Spleen (tissue), 11 donors: ENCODE results near the gene KCNK4. TPM values are rescaled to one million over a fixed set of nuclear protein-coding genes. Genes with fewer than 3 reads are reported as not detected.

Experiments used
- DNase-seq: peaks from one replicate; pipeline ENCODE4 v3.0.0-alpha.2; 2020
- H3K27ac ChIP-seq, 8 donors: fragments of 200-600 bp; sonication (generic) in 7 of 8; 1 replicate in 4 of 8; 2 replicates in 4 of 8; pipeline versions ENCODE4 v1.5.0 to v1.8.0; 2016 to 2021; ENCODE audit warnings: inconsistent platforms in 4 of 8, mild to moderate bottlenecking in 4 of 8, moderate library complexity in 1 of 8
- H3K27me3 ChIP-seq, 7 donors: fragments of 200-600 bp; sonication (generic) in 6 of 7; replicated peaks in 1 of 7; 1 replicate in 4 of 7; 2 replicates in 3 of 7; pipeline versions ENCODE4 v1.5.0 to v1.8.0; 2016 to 2021; ENCODE audit warnings: inconsistent platforms in 3 of 7, mild to moderate bottlenecking in 1 of 7
- H3K36me3 ChIP-seq, 6 donors: fragments of 200-600 bp; sonication (generic) in 5 of 6; 1 replicate in 4 of 6; 2 replicates in 2 of 6; pipeline versions ENCODE4 v1.5.0 to v1.8.0; 2016 to 2021; ENCODE audit warnings: inconsistent platforms in 2 of 6
- H3K4me1 ChIP-seq, 6 donors: fragments of 200-600 bp; sonication (generic) in 5 of 6; 1 replicate in 3 of 6; 2 replicates in 3 of 6; pipeline versions ENCODE4 v1.5.0 to v1.8.0; 2016 to 2021; ENCODE audit warnings: inconsistent platforms in 3 of 6
- H3K4me3 ChIP-seq, 8 donors: fragments of 200-600 bp; sonication (generic) in 7 of 8; 1 replicate in 4 of 8; 2 replicates in 4 of 8; pipeline versions ENCODE4 v1.5.0 to v1.8.0; 2016 to 2021; ENCODE audit warnings: inconsistent platforms in 4 of 8, mild to moderate bottlenecking in 4 of 8, moderate library complexity in 2 of 8
- H3K9me3 ChIP-seq, 8 donors: fragments of 200-600 bp; sonication (generic) in 7 of 8; 1 replicate in 4 of 8; 2 replicates in 4 of 8; pipeline versions ENCODE4 v1.5.0 to v1.8.0; 2016 to 2021; ENCODE audit warnings: inconsistent platforms in 4 of 8
- CTCF ChIP-seq, 11 experiments: fragments of 200-600 bp in 7 of 11; fragments of 450-650 bp in 4 of 11; sonication (generic) in 4 of 11; IDR thresholded peaks in 8 of 11; conservative IDR thresholded peaks in 3 of 11; 1 replicate in 7 of 11; 2 replicates in 4 of 11; pipeline versions ENCODE4 v1.4.0 to v1.8.0; 2016 to 2021; ENCODE audit warnings: antibody characterized with exemption in 11 of 11, inconsistent platforms in 4 of 11, mild to moderate bottlenecking in 1 of 11
- POLR2A ChIP-seq, 3 donors: fragments of 450-650 bp; IDR thresholded peaks; one replicate each; pipeline ENCODE4 v1.5.1; 2017; ENCODE audit warnings: antibody characterized with exemption in 3 of 3, mild to moderate bottlenecking in 1 of 3
- POLR2AphosphoS5 ChIP-seq, 3 donors: sonication (generic); formaldehyde crosslinking; IDR thresholded peaks; one replicate each; pipeline ENCODE4 v1.5.1; 2017; ENCODE audit warnings: antibody characterized with exemption in 3 of 3
- WGBS, 5 donors: extraction: QIAGEN DNeasy Blood & Tissue Kit in 3 of 5; methylation state at CpG; one replicate each; pipeline versions ENCODE4 v1.1.5 to v1.1.7; 2013 to 2018; 5-methylcytosine and 5-hydroxymethylcytosine counted together
- intact Hi-C: fragments of 100-400 bp; cut with DNase I; formaldehyde crosslinking; loops from one replicate; pipeline ENCODE4 v1.15.0; 2023; ENCODE audit warnings: low total_unique reads
- polyA plus RNA-seq, 3 donors: library from polyadenylated mRNA; stranded (reverse); fragments of 200-250 nt; gene quantifications; one replicate each; pipeline ENCODE4 v1.2.1, GENCODE V29; 2013
- total RNA-seq, 7 donors: library from RNA; depleted of rRNA in 3 of 7; stranded (reverse); fragments of >200 nt in 3 of 7; fragmentation: NEBNext Ultra II Directional in 4 of 7; extraction: Animal tissue kit (Norgen Biotek cat#: 25700) in 4 of 7; gene quantifications; one replicate each; pipeline versions ENCODE4 v1.1.0 to v1.2.1, GENCODE V29; 2016 to 2021
- donor health status: healthy with polysubstance abuse.
- donor health status: DM: no; HTN: no; CAD: no; lungs with moderate emphysema.
- donor health status: DM: no; HTN: no; CAD: no.
- donor health status: Bipolar disorder and iron deficiency.
- donor health status: healthy.
- donor health status: DM: no; HTN: no; CAD: no.
- donor health status: DM: yes; HTN: yes; CAD: no.

Gene KCNK4
- total and polyA plus RNA-seq, 10 donors = 0.06 to 0.77 (median 0.35) TPM; not detected in 5

DNA sequence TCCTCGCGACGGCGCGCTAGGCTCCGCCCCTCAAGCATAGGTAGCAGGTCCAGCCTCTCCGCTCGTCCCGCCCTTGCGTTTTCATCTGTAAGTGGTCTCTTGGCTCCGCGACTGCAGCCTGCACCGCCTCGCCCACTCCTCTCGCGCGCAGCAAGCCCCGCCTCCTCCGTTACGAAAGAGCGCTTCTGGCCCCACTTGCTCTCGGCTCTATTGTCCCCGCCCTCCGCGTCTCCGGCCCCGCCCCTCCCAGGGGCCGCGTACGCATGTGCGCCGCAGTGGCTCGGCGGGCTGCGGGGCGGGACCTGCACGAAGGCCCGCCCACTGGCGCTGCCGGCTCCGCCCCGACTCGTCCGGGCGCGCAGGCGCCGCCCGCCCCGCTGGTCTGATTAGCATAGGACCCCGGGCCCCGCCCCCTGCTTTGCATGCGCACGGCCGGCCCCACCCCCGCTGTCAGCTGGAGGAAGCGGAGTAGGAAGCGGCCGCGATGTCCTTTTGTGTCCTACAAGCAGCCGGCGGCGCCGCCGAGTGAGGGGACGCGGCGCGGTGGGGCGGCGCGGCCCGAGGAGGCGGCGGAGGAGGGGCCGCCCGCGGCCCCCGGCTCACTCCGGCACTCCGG lies 14.1 kb downstream of the KCNK4 start, which contains the start of gene ESRRA:
Gene ESRRA (plus strand): TSS at position 450 of the 616 bp plus-strand sequence. CDS start 1,656 bp downstream, outside the sequence.
- Histone ChIP-seq H3K4me3 (peak within 1 kb of the TSS; percentile 70 to 91 (median 80)), H3K27me3 (peaks cover 0 to 24% (median 12%) of the 10 kb centered on the region in 7 donors), H3K4me1 (peaks cover 30 to 70% (median 35%) of the 10 kb centered on the region in 6 donors), H3K36me3 (peaks cover 0 to 32% (median 0%) of the 10 kb centered on the region in 6 donors), H3K9me3 (no peaks in the 10 kb centered on the region), H3K27ac (peak within 1 kb of the TSS; percentile 81 to 98 (median 94))
- intact Hi-C loops = no loop called here
- DNase-seq = peak; percentile 100
- peak in 1 of 3 donors; percentile 69 for TF ChIP-seq POLR2A (IDR thresholded peaks at IDR 0.05)
- peak; percentile 90 for TF ChIP-seq POLR2AphosphoS5 (IDR thresholded peaks at IDR 0.05)
- no peak for TF ChIP-seq CTCF (IDR thresholded peaks at IDR 0.05 in 8 of 11, conservative IDR thresholded peaks at IDR 0.05 in 3 of 11)
- 1% methylated on average over 27 to 81 of the region's 81 CpGs for WGBS, 5 donors

- Histone ChIP-seq H3K27me3 (peaks cover 0 to 17% (median 4%) of the 10 kb centered on the region in 7 donors), H3K4me1 (peaks cover 23 to 67% (median 27%) of the 10 kb centered on the region in 6 donors), H3K4me3 (peak overlapping the region; percentile 70 to 91 (median 80)), H3K27ac (peak overlapping the region; percentile 81 to 98 (median 94)), H3K9me3 (no peaks in the 10 kb centered on the region), H3K36me3 (peaks cover 0 to 39% (median 0%) of the 10 kb centered on the region in 6 donors)
- DNase-seq = peak; percentile 95
- peak in 7 of 11 experiments; percentile 12 to 60 (median 48) for TF ChIP-seq CTCF (IDR thresholded peaks at IDR 0.05 in 8 of 11, conservative IDR thresholded peaks at IDR 0.05 in 3 of 11)
- TF ChIP-seq POLR2A (IDR thresholded peaks at IDR 0.05) = no peak
- peak; percentile 56 to 70 (median 62) for TF ChIP-seq POLR2AphosphoS5 (IDR thresholded peaks at IDR 0.05)
- intact Hi-C loops = no loop called here
- WGBS, 5 donors = 0 to 1% (median 1%) methylated on average over 5 to 71 of the region's 71 CpGs
These were observed 14.8 kb downstream of the KCNK4 start for GRCh38 chr11:64305691-64306562.

DNA sequence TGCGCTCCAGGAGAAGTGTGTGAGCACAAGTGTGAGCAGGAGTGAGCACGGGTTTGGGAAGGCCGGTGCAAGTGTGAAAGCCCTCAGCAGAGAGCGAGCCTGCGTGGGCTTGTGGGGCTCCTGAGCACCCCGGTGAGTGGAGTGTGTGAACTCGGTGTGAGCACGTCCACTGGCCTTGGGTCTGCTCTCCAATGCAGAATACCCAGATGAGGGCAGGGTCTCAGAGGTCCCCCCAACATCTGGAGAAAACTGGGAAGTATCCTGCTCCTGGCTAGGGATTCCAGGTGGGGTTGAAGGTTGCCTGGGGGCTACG lies 15.4 kb downstream of the KCNK4 start:
- DNase-seq = no peak
- Histone ChIP-seq H3K36me3 (peaks cover 0 to 45% (median 0%) of the 10 kb centered on the region in 6 donors), H3K4me3 (peak overlapping the region; percentile 70 to 91 (median 80)), H3K4me1 (peaks cover 17 to 63% (median 24%) of the 10 kb centered on the region in 6 donors), H3K27me3 (peaks cover 0 to 11% (median 4%) of the 10 kb centered on the region in 7 donors), H3K9me3 (no peaks in the 10 kb centered on the region), H3K27ac (peak overlapping the region; percentile 81 to 98 (median 94))
- intact Hi-C loops = no loop called here
- 9 to 26% (median 23%) methylated on average over 7 to 9 of the region's 9 CpGs for WGBS, 5 donors
- no peak for TF ChIP-seq POLR2A (IDR thresholded peaks at IDR 0.05)
- TF ChIP-seq CTCF (IDR thresholded peaks at IDR 0.05 in 8 of 11, conservative IDR thresholded peaks at IDR 0.05 in 3 of 11) = no peak
- TF ChIP-seq POLR2AphosphoS5 (IDR thresholded peaks at IDR 0.05) = no peak
